HepG2 (cell line): ENCODE data around the gene ATRAID. TPM values are rescaled to one million over a fixed set of nuclear protein-coding genes. Genes with fewer than 3 reads are reported as not detected.

Experiments
- AGO1 ChIP-seq: fragments of 200-400 bp; formaldehyde crosslinking; IDR thresholded peaks from 2 replicates; pipeline ENCODE4 v1.6.1; 2017; ENCODE audit warnings: mild to moderate bottlenecking, low read depth, low read length, moderate library complexity; ENCODE audit not compliant: poor library complexity, severe bottlenecking
- CENPT ChIP-seq: sonication (generic); formaldehyde crosslinking; IDR thresholded peaks from 2 replicates; pipeline ENCODE4 v1.8.0; 2022; ENCODE audit warnings: low read depth, mild to moderate bottlenecking, moderate library complexity, missing genetic modification reagents
- CHD2 ChIP-seq: IDR thresholded peaks from 2 replicates; pipeline ENCODE4 v1.6.1; 2011; ENCODE audit warnings: low read depth, low read length, improper control_type of control experiment
- DMAP1 ChIP-seq: IDR thresholded peaks from 2 replicates; pipeline ENCODE4 v1.6.1; 2016
- MIER2 ChIP-seq: IDR thresholded peaks from 2 replicates; pipeline ENCODE4 v1.6.1; 2016; ENCODE audit warnings: missing biosample characterization, missing genetic modification reagents
- RARA ChIP-seq: IDR thresholded peaks from 2 replicates; pipeline ENCODE4 v1.6.1; 2016; ENCODE audit warnings: missing genetic modification reagents, missing compliant biosample characterization
- SNAI1 ChIP-seq: sonication (generic); formaldehyde crosslinking; IDR thresholded peaks from 2 replicates; pipeline ENCODE4 v1.5.0; 2020; ENCODE audit warnings: mild to moderate bottlenecking, missing genetic modification reagents, borderline replicate concordance
- ZEB1 ChIP-seq: IDR thresholded peaks from 2 replicates; pipeline ENCODE4 v1.6.1; 2012; ENCODE audit warnings: mild to moderate bottlenecking, low read depth, inconsistent platforms; ENCODE audit not compliant: insufficient replicate concordance
- ZFP90 ChIP-seq: sonication (generic); formaldehyde crosslinking; IDR thresholded peaks from 2 replicates; pipeline ENCODE4 v1.8.0; 2022; ENCODE audit warnings: missing genetic modification reagents, mild to moderate bottlenecking, inconsistent platforms, borderline replicate concordance
- ZFYVE20 ChIP-seq: sonication (generic); formaldehyde crosslinking; IDR thresholded peaks from 2 replicates; pipeline ENCODE4 v1.8.0; 2023; ENCODE audit warnings: low read depth, mild to moderate bottlenecking, moderate library complexity, missing genetic modification reagents, borderline replicate concordance
- ZNF3 ChIP-seq: IDR thresholded peaks from 2 replicates; pipeline ENCODE4 v1.7.0; 2017; ENCODE audit warnings: inconsistent platforms
- ZNF605 ChIP-seq: sonication (generic); formaldehyde crosslinking; IDR thresholded peaks from 2 replicates; pipeline ENCODE4 v1.8.0; 2022; ENCODE audit warnings: mild to moderate bottlenecking, missing genetic modification reagents
- ZNF614 ChIP-seq: IDR thresholded peaks from 2 replicates; pipeline ENCODE4 v1.6.1; 2018; ENCODE audit warnings: missing biosample characterization, missing genetic modification reagents, inconsistent platforms, borderline replicate concordance
- polyA plus RNA-seq, 8 experiments: library from polyadenylated mRNA; depleted of rRNA in 3 of 8; stranded (reverse) in 7 of 8; unstranded in 1 of 8; fragments of >200 nt; fragmentation: Illumina TruSeq in 4 of 8; extraction: Trizol in 4 of 8; gene quantifications; 2 replicates each; pipeline versions ENCODE4 v1.2.1 to v1.2.3, GENCODE V29; 2011 to 2016; ENCODE audit warnings: low read depth in 4 of 8, missing spikeins in 1 of 8, mixed read lengths in 1 of 8; ENCODE audit not compliant: insufficient read depth in 1 of 8
- total RNA-seq, 5 experiments: library from RNA; depleted of rRNA; stranded (reverse); fragments of >200 nt; fragmentation: Illumina TruSeq; extraction: Trizol; gene quantifications; 2 replicates each; pipeline ENCODE4 v1.2.3, GENCODE V29; 2016; ENCODE audit warnings: low read depth in 1 of 5
- TF ChIP-seq, protein P1 (sequence below): sonication (generic); formaldehyde crosslinking; IDR thresholded peaks from 2 replicates; pipeline ENCODE4 v1.8.0; 2022; ENCODE audit warnings: mild to moderate bottlenecking, missing genetic modification reagents, moderate library complexity
- TF ChIP-seq, protein P2 (sequence below): sonication (generic); formaldehyde crosslinking; conservative IDR thresholded peaks from 2 replicates; pipeline ENCODE4 v1.4.0; 2020; ENCODE audit warnings: missing genetic modification reagents
- TF ChIP-seq, protein P3 (sequence below): sonication (generic); formaldehyde crosslinking; IDR thresholded peaks from 2 replicates; pipeline ENCODE4 v1.4.0; 2020; ENCODE audit warnings: missing genetic modification reagents, borderline replicate concordance
- TF ChIP-seq, protein P4 (sequence below): sonication (generic); formaldehyde crosslinking; IDR thresholded peaks from 2 replicates; pipeline ENCODE4 v1.5.0; 2020; ENCODE audit warnings: missing genetic modification reagents
- TF ChIP-seq, protein P5 (sequence below): sonication (generic); formaldehyde crosslinking; conservative IDR thresholded peaks from 2 replicates; pipeline ENCODE4 v1.8.0; 2022; ENCODE audit warnings: mild to moderate bottlenecking, moderate library complexity, missing genetic modification reagents
- TF ChIP-seq, protein P6 (sequence below): sonication (generic); formaldehyde crosslinking; IDR thresholded peaks from 2 replicates; pipeline ENCODE4 v1.5.1; 2020; ENCODE audit warnings: missing genetic modification reagents, mild to moderate bottlenecking, borderline replicate concordance

Gene ATRAID
- total and polyA plus RNA-seq, 2 of the 13 experiments (the other 11 are each of a cell fraction or from before 2014, with no cell fraction given) = 207 to 382 TPM

DNA sequence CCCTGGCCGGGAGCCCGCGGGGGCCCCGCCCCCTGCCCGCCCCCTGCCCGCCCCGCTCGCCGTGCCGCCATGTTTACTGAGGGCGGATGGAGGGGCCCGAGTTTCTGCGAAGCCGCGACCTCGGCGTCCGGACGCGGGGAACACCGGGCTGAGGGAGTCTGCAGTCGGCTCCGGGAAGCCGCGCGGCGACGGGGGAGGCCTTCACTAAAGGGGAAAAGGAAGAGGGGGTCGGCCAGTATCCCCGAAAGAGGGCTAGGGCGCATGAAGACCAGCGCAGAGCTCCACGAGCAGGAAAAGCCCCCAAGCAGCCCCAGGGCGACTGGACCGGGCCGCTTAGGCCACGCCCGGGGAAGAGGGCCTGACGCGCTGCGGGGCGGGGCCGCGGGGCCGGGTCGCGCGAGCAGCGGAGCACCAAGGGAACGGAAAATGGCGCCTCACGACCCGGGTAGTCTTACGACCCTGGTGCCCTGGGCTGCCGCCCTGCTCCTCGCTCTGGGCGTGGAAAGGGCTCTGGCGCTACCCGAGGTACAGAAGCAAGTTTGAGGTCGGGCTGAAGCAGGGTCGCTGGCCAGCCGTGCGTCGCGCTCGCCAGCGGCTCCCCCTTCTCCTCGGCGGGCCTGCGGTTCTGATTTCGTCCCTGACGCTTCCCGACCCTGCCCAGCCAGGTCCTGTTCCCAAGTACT, at the start of gene ATRAID, which contains the start of gene SLC5A6 (continued):
- TF ChIP-seq, protein P1, sequence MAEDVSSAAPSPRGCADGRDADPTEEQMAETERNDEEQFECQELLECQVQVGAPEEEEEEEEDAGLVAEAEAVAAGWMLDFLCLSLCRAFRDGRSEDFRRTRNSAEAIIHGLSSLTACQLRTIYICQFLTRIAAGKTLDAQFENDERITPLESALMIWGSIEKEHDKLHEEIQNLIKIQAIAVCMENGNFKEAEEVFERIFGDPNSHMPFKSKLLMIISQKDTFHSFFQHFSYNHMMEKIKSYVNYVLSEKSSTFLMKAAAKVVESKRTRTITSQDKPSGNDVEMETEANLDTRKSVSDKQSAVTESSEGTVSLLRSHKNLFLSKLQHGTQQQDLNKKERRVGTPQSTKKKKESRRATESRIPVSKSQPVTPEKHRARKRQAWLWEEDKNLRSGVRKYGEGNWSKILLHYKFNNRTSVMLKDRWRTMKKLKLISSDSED = no peak
- TF ChIP-seq, protein P2, sequence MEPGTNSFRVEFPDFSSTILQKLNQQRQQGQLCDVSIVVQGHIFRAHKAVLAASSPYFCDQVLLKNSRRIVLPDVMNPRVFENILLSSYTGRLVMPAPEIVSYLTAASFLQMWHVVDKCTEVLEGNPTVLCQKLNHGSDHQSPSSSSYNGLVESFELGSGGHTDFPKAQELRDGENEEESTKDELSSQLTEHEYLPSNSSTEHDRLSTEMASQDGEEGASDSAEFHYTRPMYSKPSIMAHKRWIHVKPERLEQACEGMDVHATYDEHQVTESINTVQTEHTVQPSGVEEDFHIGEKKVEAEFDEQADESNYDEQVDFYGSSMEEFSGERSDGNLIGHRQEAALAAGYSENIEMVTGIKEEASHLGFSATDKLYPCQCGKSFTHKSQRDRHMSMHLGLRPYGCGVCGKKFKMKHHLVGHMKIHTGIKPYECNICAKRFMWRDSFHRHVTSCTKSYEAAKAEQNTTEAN = peak; percentile 65
- TF ChIP-seq RARA (CRISPR knock-in tag) (no peak; the same call in 1 of the 2 replicates), ZNF614 (CRISPR knock-in tag) (0 out of 2 replicates have a peak, but pooled peaks have one; percentile 20), DMAP1 (CRISPR knock-in tag) (peak; percentile 90), MIER2 (CRISPR knock-in tag) (no peak), ZNF605 (CRISPR knock-in tag) (peak; percentile 63; the same call in 1 of the 2 replicates), CHD2 (peak; percentile 78; the same call in 1 of the 2 replicates), ZEB1 (peak; percentile 46), ZFP90 (CRISPR knock-in tag) (peak; percentile 71), AGO1 (peak; percentile 77), ZFYVE20 (CRISPR knock-in tag) (no peak; the same call in 1 of the 2 replicates), CENPT (CRISPR knock-in tag) (no peak; the same call in 1 of the 2 replicates), SNAI1 (CRISPR knock-in tag) (no peak), ZNF3 (CRISPR knock-in tag) (no peak)
- TF ChIP-seq, protein P3, sequence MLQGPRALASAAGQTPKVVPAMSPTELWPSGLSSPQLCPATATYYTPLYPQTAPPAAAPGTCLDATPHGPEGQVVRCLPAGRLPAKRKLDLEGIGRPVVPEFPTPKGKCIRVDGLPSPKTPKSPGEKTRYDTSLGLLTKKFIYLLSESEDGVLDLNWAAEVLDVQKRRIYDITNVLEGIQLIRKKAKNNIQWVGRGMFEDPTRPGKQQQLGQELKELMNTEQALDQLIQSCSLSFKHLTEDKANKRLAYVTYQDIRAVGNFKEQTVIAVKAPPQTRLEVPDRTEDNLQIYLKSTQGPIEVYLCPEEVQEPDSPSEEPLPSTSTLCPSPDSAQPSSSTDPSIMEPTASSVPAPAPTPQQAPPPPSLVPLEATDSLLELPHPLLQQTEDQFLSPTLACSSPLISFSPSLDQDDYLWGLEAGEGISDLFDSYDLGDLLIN = peak; percentile 77; the same call in 1 of the 2 replicates
- TF ChIP-seq, protein P4, sequence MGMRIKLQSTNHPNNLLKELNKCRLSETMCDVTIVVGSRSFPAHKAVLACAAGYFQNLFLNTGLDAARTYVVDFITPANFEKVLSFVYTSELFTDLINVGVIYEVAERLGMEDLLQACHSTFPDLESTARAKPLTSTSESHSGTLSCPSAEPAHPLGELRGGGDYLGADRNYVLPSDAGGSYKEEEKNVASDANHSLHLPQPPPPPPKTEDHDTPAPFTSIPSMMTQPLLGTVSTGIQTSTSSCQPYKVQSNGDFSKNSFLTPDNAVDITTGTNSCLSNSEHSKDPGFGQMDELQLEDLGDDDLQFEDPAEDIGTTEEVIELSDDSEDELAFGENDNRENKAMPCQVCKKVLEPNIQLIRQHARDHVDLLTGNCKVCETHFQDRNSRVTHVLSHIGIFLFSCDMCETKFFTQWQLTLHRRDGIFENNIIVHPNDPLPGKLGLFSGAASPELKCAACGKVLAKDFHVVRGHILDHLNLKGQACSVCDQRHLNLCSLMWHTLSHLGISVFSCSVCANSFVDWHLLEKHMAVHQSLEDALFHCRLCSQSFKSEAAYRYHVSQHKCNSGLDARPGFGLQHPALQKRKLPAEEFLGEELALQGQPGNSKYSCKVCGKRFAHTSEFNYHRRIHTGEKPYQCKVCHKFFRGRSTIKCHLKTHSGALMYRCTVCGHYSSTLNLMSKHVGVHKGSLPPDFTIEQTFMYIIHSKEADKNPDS = no peak
- TF ChIP-seq, protein P5, sequence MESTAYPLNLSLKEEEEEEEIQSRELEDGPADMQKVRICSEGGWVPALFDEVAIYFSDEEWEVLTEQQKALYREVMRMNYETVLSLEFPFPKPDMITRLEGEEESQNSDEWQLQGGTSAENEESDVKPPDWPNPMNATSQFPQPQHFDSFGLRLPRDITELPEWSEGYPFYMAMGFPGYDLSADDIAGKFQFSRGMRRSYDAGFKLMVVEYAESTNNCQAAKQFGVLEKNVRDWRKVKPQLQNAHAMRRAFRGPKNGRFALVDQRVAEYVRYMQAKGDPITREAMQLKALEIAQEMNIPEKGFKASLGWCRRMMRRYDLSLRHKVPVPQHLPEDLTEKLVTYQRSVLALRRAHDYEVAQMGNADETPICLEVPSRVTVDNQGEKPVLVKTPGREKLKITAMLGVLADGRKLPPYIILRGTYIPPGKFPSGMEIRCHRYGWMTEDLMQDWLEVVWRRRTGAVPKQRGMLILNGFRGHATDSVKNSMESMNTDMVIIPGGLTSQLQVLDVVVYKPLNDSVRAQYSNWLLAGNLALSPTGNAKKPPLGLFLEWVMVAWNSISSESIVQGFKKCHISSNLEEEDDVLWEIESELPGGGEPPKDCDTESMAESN (CRISPR knock-in tag) = peak; percentile 70
- TF ChIP-seq, protein P6, sequence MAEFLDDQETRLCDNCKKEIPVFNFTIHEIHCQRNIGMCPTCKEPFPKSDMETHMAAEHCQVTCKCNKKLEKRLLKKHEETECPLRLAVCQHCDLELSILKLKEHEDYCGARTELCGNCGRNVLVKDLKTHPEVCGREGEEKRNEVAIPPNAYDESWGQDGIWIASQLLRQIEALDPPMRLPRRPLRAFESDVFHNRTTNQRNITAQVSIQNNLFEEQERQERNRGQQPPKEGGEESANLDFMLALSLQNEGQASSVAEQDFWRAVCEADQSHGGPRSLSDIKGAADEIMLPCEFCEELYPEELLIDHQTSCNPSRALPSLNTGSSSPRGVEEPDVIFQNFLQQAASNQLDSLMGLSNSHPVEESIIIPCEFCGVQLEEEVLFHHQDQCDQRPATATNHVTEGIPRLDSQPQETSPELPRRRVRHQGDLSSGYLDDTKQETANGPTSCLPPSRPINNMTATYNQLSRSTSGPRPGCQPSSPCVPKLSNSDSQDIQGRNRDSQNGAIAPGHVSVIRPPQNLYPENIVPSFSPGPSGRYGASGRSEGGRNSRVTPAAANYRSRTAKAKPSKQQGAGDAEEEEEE (CRISPR knock-in tag) = no peak
